ENCODE measurements around the gene SENP3. TPM values are rescaled to one million over a fixed set of nuclear protein-coding genes. Genes with fewer than 3 reads are reported as not detected.

The SENP3 gene
- total RNA-seq, 1 experiment from 2014 or later, result 157 TPM

DNA sequence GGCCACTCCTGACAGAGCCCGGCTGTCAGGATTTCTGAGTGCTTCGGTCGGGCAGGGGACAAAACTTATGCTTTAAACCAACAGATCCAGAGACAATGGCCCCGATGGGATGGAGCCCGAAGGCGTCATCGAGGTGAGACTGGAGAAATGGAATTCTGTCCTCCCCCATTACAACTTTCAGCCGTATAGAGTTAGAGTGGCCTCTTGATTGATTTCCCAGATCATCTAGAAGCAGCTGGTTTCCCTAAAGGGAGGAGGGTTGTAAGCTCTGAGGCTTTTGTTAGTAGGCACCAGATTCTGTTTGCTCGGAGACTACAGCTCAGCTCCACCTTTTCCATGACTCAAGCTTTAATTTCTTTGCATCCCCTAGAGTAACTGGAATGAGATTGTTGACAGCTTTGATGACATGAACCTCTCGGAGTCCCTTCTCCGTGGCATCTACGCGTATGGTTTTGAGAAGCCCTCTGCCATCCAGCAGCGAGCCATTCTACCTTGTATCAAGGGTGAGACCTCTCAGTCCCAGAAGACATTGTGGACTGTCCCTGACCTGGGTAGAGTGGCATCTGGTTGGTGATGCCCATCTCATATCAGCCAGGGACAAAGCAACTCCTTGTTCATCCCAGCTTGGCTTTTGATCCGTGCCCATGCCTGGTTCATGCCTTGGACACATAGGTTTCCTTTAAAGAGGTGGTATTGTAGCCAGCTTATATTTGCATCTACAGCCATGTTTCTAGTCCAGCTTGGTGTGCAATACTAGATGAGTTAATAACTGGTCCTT lies 12.6 kb downstream of the SENP3 start:
- in situ Hi-C loops (cut with HindIII; ENCODE audit: low sequenced_read_pairs), result no loop called here
- no peak for DNase-seq (ENCODE audit: low spot score)

DNA sequence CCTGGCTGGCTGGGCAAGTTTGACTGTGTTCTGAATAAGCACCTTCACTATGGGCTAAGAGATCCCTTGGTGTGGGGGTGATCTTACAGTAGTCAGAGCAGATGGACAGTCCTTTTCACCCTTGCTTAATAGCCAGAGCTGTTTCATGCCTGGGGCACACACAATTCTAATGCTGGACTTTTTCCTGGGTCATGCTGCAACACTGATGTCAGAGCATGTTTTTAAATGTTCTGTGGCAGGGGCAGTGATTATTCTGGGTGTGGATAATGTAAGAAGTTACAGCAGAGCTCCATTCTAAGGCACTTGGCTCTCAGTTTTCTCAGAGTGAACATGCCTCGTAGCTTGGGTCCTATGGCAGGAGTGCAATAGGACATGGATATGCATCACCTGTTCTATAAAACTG lies 13.8 kb downstream of the SENP3 start:
- no peak for DNase-seq (ENCODE audit: low spot score)
- in situ Hi-C loops (cut with HindIII; ENCODE audit: low sequenced_read_pairs), result no loop called here

DNA sequence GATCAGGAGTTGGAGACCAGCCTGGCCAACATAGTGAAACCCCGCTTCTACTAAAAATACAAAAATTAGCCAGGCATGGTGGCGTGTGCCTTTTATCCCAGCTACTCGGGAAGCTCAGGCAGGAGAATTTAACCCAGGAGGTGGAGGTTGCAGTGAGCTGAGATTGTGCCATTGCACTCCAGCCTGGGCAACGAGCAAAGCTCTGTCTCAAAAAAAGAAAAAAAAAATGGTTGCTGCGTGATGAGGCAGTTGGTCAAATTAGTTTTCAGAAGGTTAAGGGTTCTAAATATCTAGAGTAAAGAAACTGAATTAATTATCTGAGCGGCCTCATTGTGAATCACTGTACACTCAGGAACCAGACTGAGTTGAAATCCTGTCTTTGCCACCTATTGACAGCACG lies 14.2 kb downstream of the SENP3 start:
- no peak for DNase-seq (ENCODE audit: low spot score)
- in situ Hi-C loops (cut with HindIII; ENCODE audit: low sequenced_read_pairs), result no loop called here

DNA sequence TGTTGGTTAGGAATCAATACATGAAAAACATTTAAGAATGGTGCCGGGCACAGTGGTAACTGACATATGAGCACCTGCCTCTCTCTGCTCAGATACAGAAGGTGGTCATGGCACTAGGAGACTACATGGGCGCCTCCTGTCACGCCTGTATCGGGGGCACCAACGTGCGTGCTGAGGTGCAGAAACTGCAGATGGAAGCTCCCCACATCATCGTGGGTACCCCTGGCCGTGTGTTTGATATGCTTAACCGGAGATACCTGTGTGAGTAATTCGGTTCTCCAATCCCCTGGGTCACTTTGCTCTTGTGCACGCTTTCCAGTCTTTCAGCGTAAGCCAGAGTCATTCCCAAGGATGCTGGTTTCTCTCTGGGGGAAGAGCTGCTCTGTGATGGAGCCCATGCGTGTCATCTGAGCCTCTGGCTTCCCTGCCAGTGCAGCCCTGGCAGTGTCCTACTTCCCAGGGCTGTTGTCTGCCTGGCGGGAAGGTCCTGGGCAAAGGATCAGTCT lies 14.8 kb downstream of the SENP3 start:
- in situ Hi-C loops (cut with HindIII; ENCODE audit: low sequenced_read_pairs), result no loop called here
- DNase-seq (ENCODE audit: low spot score), result no peak

DNA sequence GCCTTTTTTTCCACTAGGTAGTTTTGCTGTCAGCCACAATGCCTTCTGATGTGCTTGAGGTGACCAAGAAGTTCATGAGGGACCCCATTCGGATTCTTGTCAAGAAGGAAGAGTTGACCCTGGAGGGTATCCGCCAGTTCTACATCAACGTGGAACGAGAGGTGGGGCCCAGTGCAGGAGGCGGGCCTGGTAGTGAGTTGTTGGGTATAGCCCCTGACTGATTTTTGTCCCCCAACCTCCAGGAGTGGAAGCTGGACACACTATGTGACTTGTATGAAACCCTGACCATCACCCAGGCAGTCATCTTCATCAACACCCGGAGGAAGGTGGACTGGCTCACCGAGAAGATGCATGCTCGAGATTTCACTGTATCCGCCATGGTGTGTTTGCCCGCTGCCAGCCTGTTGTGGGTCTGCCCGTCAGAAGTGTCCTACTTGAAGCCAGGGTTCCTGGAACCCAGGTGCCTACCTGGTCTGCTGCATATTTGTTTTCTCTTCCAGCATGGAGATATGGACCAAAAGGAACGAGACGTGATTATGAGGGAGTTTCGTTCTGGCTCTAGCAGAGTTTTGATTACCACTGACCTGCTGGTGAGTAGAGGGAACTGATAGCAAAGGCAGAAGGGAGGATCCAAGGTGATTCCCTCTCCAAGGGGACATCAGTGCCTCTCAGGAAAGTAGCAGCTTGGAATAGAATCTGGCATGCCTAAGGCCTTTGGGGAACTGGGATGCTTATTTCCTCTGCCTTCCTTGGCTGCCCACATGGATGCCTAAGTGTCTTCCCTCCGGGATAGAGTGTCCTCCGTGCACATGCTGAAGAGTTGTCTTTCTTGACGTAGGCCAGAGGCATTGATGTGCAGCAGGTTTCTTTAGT lies 15.8 kb downstream of the SENP3 start:
- DNase-seq (ENCODE audit: low spot score), result no peak
- in situ Hi-C loops (cut with HindIII; ENCODE audit: low sequenced_read_pairs), result no loop called here

DNA sequence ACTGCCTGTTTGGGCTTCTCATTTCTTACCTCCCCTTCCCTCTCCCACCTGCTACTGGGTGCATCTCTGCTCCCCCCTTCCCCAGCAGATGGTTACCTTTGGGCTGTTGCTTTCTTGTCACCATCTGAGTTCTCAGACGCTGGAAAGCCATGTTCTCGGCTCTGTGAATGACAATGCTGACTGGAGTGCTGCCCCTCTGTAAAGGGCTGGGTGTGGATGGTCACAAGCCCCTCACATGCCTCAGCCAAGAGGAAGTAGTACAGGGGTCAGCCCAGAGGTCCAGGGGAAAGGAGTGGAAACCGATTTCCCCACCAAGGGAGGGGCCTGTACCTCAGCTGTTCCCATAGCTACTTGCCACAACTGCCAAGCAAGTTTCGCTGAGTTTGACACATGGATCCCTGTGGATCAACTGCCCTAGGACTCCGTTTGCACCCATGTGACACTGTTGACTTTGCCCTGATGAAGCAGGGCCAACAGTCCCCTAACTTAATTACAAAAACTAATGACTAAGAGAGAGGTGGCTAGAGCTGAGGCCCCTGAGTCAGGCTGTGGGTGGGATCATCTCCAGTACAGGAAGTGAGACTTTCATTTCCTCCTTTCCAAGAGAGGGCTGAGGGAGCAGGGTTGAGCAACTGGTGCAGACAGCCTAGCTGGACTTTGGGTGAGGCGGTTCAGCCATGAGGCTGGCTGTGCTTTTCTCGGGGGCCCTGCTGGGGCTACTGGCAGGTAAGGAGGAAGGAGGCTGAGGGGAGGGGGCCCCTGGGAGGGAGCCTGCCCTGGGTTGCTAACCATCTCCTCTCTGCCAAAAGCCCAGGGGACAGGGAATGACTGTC lies 17.5 kb downstream of the SENP3 start, which contains the start of gene CD68:
CD68 (plus strand) TSS at position 638 of the 833 bp plus-strand sequence; CDS start at position 678, 40 bp downstream.
- in situ Hi-C loops (cut with HindIII; ENCODE audit: low sequenced_read_pairs), result no loop called here

DNA sequence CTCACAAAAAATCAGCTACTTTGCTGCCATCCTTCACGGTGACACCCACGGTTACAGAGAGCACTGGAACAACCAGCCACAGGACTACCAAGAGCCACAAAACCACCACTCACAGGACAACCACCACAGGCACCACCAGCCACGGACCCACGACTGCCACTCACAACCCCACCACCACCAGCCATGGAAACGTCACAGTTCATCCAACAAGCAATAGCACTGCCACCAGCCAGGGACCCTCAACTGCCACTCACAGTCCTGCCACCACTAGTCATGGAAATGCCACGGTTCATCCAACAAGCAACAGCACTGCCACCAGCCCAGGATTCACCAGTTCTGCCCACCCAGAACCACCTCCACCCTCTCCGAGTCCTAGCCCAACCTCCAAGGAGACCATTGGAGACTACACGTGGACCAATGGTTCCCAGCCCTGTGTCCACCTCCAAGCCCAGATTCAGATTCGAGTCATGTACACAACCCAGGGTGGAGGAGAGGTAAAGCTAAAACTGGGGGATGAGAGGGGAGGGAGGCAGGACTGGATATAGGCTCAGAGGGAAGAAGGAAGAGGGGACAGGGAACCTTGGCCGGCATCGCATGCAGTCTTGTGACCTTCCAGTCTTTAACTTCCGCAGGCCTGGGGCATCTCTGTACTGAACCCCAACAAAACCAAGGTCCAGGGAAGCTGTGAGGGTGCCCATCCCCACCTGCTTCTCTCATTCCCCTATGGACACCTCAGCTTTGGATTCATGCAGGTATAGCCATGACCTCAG lies 18.3 kb downstream of the SENP3 start:
- no peak for DNase-seq (ENCODE audit: low spot score)

More for the DNA sequence above, 17.5 kb downstream of the SENP3 start, which contains the start of gene CD68:
- peak; percentile 72 for DNase-seq (ENCODE audit: low spot score)

DNA sequence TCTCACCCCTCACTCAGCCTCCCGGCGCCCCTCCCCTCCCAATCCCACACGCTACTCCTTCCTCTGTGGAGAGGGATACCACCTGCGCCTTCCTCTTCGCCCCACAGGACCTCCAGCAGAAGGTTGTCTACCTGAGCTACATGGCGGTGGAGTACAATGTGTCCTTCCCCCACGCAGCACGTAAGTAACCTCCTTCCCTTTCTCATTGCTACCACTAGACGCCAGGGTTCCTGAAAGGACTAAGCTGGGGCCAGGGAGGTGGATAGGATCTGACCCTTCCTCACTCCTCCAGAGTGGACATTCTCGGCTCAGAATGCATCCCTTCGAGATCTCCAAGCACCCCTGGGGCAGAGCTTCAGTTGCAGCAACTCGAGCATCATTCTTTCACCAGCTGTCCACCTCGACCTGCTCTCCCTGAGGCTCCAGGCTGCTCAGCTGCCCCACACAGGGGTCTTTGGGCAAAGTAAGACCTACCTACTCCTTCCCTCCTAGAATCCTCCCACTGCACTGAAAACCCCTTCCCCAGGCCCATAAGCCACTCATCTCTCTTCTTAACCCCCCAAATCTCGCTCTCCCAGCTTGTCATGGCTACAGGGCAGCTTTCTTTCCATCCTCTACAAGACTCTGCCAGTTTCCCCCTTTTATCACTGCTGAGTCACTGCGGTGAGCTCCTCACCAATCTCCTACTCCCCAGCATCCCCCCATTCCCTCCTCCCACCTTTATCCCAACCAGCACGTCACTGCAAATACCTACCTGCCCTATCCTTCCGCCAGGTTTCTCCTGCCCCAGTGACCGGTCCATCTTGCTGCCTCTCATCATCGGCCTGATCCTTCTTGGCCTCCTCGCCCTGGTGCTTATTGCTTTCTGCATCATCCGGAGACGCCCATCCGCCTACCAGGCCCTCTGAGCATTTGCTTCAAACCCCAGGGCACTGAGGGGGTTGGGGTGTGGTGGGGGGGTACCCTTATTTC lies 19.2 kb downstream of the SENP3 start:
- no peak for DNase-seq (ENCODE audit: low spot score)

More for the DNA sequence above, 18.3 kb downstream of the SENP3 start:
- in situ Hi-C loops (cut with HindIII; ENCODE audit: low sequenced_read_pairs), result no loop called here

DNA sequence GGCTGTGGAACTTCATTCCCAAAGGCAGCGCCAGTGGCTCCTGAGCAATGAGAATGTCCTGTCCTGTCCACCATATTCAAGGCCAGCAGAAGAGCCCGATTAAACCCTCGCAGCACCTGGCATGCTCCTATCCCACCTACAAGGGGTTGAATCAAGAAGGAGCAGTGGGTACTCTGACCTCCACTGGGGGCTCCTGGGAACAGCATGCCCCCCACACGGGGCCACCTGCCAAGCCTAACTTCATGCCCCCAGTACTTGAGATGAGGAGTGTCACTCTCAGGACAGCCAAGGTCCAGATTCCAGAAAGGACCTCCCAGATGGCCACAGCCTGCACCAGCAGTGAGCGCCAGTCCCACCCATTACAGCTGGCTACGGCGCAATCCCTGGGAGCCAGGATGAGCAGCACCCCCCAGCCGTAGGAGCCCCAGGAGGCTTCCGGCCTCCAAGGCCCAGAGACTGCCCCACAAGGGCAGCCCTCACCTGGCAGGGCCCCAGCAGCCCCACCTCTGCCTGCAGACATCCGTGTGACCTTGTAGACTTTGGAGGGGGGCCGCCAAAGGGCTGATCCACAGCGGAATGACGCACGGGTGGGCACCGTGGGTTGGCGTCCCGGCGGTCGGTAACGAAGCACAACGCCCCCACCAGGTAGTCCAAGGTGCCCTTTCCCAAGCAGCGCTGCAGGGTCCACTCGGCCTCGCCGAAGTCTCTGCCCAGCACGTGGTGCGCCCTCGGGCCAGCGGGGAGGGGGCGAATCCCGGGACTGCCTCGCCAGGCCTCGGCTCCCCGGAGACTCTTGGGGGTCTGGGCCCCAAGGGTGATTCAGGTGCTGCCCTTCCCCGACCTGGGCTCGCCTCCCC lies 20.9 kb downstream of the SENP3 start:
- no peak for DNase-seq (ENCODE audit: low spot score)
- in situ Hi-C loops (cut with HindIII; ENCODE audit: low sequenced_read_pairs), result no loop called here

More for the DNA sequence above, 19.2 kb downstream of the SENP3 start:
- in situ Hi-C loops (cut with HindIII; ENCODE audit: low sequenced_read_pairs), result no loop called here

DNA sequence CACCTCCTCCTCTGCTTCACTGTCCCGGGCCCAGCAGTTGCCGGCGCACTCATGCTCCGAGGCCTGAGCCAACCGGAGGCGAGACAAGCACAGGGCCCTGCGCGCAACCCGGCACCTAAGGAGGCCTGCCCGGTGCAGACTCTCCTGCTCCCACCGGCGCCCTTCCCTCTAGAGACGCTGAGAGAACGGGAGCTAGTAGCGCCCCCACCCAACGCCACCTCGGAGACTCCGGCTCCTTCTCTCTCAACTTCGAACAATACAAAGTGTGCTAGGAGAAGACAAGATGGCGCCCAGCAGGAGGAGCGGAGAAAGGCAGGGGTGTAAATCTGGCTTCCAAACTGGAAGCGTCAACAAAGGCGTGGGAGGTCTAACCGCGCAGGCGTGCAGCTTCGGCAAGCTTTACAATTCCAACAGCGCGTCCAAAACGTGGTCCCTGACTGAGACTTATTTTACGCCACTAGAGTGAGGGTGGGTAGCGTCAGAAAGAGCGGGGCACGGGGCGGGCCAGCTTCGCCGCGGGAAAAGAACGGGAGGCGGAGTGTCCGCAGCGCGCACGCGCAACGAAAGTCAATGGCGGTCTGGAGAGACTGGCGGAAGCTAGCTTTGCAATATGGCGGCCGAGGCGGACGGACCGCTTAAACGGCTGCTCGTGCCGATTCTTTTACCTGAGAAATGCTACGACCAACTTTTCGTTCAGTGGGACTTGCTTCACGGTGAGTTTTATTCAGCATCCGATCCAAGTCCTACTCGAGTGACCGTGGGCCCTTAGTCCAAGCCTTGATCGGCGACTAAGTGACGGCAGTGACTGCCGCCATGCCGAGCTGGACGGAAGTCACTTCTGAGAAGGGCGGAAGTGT lies 21.8 kb downstream of the SENP3 start, which contains the start of gene MPDU1:
MPDU1 (plus strand) TSS at position 600 of the 857 bp plus-strand sequence; CDS start at position 611, 11 bp downstream.
- DNase-seq (ENCODE audit: low spot score), result peak; percentile 97
- in situ Hi-C loops (cut with HindIII; ENCODE audit: low sequenced_read_pairs), result no loop called here

DNA sequence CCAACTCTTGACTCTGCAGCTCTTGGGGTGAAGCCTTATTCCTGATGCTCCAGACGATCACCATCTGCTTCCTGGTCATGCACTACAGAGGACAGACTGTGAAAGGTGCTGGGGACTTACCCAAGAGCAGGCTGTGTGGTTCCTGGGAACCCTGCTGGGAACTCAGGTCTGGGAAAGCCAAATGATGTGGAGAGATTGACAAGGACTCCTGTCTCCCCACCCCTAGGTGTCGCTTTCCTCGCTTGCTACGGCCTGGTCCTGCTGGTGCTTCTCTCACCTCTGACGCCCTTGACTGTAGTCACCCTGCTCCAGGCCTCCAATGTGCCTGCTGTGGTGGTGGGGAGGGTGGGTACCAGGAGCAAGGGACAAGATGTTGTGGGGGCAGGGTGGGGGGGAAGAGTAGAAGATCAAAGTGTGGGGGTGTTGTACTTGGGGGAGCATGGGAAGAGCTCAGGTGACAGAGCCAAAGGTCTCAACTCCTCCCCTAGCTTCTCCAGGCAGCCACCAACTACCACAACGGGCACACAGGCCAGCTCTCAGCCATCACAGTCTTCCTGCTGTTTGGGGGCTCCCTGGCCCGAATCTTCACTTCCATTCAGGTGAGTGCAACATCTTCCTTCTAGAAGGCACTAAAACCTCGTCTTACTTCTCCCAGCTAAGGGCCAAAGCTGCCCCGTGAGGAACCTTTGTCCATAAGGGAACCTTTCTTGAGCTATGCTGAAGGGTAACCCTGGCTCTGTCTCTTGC lies 25.1 kb downstream of the SENP3 start:
- in situ Hi-C loops (cut with HindIII; ENCODE audit: low sequenced_read_pairs), result no loop called here
- DNase-seq (ENCODE audit: low spot score), result peak; percentile 67

DNA sequence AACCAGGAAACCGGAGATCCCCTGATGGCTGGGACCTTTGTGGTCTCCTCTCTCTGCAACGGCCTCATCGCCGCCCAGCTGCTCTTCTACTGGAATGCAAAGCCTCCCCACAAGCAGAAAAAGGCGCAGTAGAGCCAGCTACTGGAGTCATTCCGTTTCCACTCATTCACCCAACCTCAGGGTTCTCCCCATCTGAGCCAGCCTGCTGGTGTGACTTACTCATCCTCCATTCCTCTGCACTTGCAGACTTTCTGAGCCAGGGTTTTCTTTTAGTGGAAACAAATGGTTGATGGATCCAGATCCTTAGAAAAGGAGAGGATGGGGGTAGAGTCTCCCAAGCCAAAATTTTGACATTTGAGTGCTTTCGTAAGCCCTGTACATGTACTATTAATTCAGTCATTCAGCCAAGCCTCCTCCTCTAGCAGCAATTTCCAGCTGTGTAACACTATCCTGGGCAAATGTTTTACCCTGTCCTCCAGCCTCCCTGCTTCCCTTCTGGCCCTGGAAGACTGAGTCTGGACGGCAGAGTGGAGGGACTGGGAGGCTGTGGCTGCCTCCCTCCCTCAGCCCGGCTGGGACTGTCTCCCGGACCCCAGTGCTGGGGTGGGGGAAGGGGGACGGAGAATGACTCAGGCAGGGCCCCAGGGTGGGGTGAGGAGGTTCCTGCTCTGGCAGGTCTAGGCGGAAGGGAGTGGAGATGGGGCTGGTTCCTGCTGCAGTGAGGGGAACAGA lies 25.9 kb downstream of the SENP3 start:
- DNase-seq (ENCODE audit: low spot score), result no peak
- in situ Hi-C loops (cut with HindIII; ENCODE audit: low sequenced_read_pairs), result no loop called here

DNA sequence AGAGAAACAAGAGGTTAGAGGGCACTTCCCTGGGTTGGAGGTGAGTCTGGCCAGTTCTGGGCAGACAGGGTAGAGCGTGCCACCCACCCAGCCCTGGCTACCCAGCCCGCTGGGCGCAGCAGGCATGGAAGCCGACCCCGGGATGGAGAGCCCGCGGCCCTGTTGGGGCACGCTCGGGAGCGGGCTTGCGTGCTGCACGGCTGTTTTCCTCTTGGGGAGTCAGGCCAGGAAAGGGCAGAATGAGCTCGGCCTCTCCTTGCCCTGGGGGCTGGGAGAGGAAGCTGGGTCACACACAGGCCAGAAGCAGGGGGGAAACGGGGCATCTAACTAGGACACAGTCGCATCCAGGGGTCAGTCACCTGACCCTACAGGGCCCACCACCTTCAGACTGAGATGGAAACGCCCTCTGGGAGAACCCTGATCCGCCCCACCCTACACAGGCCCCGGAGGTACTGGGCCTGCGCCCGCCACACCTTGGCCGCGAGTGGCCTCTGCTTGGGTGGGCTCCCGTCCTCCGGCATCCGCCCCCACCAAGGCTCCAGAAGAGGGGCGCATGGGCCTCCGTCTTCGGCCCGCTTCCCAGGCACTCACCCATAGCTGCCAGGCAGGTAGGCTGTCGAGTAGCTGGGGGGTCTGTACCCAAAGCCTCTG lies 27.0 kb downstream of the SENP3 start:
- DNase-seq (ENCODE audit: low spot score), result no peak
- in situ Hi-C loops (cut with HindIII; ENCODE audit: low sequenced_read_pairs), result no loop called here

Data from G401 (cell line).